Brain microvascular endothelial cell (primary cell): Measurements from ENCODE around the gene RBFOX2.
A peak's percentile ranks its signal among the peaks of the same experiment; 100 is the strongest.

ENCODE experiments used
- DNase-seq: peaks from one replicate; pipeline ENCODE4 v3.0.0-alpha.2; 2020
- H3K27ac ChIP-seq: fragments of 250-450 bp; sonication (Bioruptor Pico); 2 replicates; pipeline ENCODE4 v1.5.1; 2020; ENCODE audit warnings: mild to moderate bottlenecking, moderate library complexity
- H3K27me3 ChIP-seq: fragments of 250-450 bp; sonication (Bioruptor Pico); replicated peaks from 2 replicates; pipeline ENCODE4 v1.5.1; 2020; ENCODE audit warnings: mild to moderate bottlenecking
- H3K36me3 ChIP-seq: fragments of 250-450 bp; sonication (Bioruptor Pico); replicated peaks from 2 replicates; pipeline ENCODE4 v1.5.1; 2020; ENCODE audit warnings: mild to moderate bottlenecking
- H3K4me3 ChIP-seq: 2 replicates; pipeline ENCODE4 v1.5.1; 2011; ENCODE audit warnings: low read depth, mild to moderate bottlenecking, control low read depth, low read length, moderate library complexity
- in situ Hi-C: cut with HindIII; loops from 2 replicates; pipeline ENCODE4 v1.10.0; 2017; ENCODE audit warnings: low sequenced_read_pairs, low pct_ligation_motif_present
- TF ChIP-seq, protein P1 (sequence below): IDR thresholded peaks from 2 replicates; pipeline ENCODE4 v1.5.1; 2011; ENCODE audit warnings: low read depth, mild to moderate bottlenecking, moderate library complexity, low read length, control low read depth, inconsistent platforms; ENCODE audit errors: missing control alignments

RBFOX2 gene

DNA sequence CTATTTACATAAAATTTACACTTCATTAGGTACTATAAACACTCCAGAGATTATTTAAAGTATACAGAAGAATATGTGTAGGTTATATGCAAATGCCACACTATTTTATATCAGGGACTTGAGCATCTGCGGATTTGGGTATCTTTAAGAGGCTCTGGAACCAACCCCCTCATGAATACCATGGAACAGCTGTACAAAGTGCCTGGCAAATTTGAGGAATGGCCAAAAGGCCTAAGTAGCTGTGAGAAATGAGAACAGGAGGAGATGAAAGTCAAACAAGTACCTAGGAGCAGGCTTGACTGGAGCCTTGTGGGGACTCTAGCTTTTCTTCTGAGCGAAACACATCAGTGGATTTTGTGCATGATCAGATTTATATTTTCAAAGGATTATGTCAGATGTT, 149.3 kb downstream of the RBFOX2 start:
- H3K4me3 ChIP-seq, result no peak overlapping the region
- TF ChIP-seq, protein P1, sequence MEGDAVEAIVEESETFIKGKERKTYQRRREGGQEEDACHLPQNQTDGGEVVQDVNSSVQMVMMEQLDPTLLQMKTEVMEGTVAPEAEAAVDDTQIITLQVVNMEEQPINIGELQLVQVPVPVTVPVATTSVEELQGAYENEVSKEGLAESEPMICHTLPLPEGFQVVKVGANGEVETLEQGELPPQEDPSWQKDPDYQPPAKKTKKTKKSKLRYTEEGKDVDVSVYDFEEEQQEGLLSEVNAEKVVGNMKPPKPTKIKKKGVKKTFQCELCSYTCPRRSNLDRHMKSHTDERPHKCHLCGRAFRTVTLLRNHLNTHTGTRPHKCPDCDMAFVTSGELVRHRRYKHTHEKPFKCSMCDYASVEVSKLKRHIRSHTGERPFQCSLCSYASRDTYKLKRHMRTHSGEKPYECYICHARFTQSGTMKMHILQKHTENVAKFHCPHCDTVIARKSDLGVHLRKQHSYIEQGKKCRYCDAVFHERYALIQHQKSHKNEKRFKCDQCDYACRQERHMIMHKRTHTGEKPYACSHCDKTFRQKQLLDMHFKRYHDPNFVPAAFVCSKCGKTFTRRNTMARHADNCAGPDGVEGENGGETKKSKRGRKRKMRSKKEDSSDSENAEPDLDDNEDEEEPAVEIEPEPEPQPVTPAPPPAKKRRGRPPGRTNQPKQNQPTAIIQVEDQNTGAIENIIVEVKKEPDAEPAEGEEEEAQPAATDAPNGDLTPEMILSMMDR, result no peak
- H3K27ac ChIP-seq, result no peak overlapping the region
- DNase-seq, result no peak
- in situ Hi-C loops, result no loop called here
- no peaks in the 10 kb centered on the region for H3K27me3 ChIP-seq
- H3K36me3 ChIP-seq, result no peaks in the 10 kb centered on the region

DNA sequence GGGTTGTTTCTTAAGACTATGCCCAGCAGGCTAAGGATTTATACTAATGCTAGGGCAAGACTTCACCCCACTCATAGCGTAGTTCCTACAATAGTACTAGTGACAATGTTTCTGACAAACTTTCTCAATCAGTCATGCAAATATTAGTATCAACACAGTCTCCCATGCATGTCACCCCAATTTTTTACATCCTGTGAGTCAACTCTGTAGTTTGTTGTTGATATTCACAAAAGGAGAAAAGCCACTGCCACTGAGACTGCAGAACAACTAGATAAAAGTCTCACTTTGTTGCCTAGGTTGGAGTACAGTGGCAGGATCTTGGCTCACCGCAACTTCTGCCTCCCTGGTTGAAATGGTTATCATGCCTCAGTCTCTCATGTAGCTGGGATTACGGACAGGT, 155.2 kb downstream of the RBFOX2 start:
- no peak overlapping the region for H3K4me3 ChIP-seq
- H3K36me3 ChIP-seq, result no peaks in the 10 kb centered on the region
- TF ChIP-seq, protein P1, result no peak
- H3K27me3 ChIP-seq, result no peaks in the 10 kb centered on the region
- in situ Hi-C loops, result no loop called here
- no peak overlapping the region for H3K27ac ChIP-seq
- no peak for DNase-seq

DNA sequence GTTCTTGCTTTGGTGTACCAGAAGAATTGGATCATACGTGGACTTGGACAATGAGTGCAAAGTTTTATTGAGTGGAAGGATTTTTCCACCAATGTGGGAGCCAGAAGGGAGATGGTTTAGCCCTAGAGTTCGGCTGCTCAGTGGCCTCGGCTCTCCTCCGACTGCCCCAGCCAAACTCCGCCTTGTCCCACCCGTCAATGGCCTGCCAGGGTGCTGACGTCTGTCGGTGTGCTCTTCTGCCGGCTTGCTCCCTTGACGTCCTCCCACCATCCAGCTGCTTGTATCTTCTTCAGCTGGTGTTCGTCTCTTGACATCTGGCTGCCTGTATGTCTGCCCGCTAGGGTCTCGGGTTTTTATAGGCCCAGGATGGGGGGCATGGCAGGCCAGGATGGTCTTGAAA, 156.2 kb downstream of the RBFOX2 start:
- no peak overlapping the region for H3K4me3 ChIP-seq
- H3K27me3 ChIP-seq, result no peaks in the 10 kb centered on the region
- in situ Hi-C loops, result no loop called here
- H3K36me3 ChIP-seq, result no peaks in the 10 kb centered on the region
- TF ChIP-seq, protein P1, result no peak
- H3K27ac ChIP-seq, result no peak overlapping the region
- no peak for DNase-seq

DNA sequence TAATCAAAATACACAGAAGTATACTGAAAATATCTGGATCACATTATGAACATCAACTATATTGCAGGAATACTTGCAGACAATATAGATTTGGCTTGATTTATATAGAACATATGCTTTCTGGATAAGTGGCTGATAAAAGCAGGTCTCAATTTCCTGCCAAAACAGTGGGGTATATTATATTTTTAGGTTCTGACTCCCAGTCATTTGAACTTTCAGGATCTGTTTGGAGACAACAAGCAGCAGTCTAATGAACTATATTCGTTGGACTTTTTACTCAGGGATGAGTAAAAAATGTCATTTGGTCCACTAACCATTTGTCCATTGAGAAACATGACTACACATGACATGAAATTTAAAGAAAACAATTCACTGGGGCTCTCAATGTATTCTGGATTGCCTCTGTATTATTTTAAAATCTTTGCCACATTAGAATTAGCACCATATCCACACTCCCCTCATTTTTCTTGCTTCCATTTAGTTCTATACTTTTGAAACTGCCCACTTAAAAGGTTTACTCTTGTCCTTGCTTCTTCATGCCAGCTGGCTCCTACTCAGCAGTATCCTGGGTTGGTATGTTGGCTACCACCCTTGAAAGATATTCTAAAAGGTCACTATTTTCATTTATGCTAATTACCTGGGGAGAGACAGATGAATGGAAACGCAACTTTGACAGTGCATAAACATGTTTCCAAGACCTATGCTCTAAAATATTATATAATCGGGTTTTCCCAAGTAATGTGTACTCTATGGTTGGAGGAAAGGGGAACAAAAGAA, 157.9 kb downstream of the RBFOX2 start:
- no peaks in the 10 kb centered on the region for H3K36me3 ChIP-seq
- DNase-seq, result no peak
- H3K4me3 ChIP-seq, result no peak overlapping the region
- in situ Hi-C loops, result no loop called here
- TF ChIP-seq, protein P1, result no peak
- H3K27ac ChIP-seq, result no peak overlapping the region
- H3K27me3 ChIP-seq, result no peaks in the 10 kb centered on the region

DNA sequence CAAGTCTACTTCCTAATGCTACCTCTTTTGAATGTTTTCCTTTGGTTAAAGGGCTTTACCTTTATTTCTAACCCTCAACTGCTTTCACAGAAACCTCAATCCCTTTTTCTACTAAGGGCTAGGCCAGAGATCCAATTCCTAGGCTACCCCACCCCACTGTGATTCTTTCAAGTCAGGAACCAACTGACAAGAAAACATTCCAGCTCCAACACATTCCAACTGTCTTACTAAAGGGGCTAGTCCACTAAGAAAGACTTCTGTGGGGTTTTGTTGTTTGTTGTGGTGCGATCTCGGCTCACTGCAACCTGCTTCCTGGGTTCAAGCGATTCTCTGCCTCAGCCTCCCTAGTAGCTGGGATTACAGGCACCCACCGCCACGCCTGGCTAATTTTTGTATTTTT, 159.7 kb downstream of the RBFOX2 start:
- Histone ChIP-seq H3K36me3 (no peaks in the 10 kb centered on the region), H3K27ac (no peak overlapping the region), H3K27me3 (no peaks in the 10 kb centered on the region), H3K4me3 (no peak overlapping the region)
- peak; percentile 11 for DNase-seq
- TF ChIP-seq, protein P1, result no peak
- in situ Hi-C loops, result no loop called here

DNA sequence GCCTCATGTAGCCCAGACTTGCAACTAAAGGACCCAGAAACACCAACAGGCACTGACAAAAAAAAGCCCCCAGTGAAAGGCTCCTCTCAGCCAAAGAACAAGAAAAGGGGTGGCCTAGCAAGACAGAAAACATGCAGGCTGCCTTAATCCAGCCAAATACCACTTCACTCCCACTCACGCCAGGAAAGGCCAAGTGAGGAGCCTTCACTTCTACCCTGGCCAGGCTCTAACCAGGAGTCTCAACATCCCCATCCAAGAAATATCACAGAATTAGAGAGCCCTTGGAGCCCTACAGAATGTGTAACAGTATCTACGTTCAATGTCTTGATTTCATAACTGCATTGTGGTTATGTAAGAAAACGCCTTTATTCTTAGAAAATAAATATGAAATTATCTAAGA, 162.0 kb downstream of the RBFOX2 start:
- H3K27me3 ChIP-seq, result no peaks in the 10 kb centered on the region
- H3K27ac ChIP-seq, result no peak overlapping the region
- TF ChIP-seq, protein P1, result no peak
- in situ Hi-C loops, result no loop called here
- no peaks in the 10 kb centered on the region for H3K36me3 ChIP-seq
- no peak for DNase-seq
- no peak overlapping the region for H3K4me3 ChIP-seq
